ENCODE data around the gene PLD4.

The PLD4 gene

GRCh38 chr14:104953097-104953496 is 28.4 kb downstream of the PLD4 start:
- no peak overlapping the region for H2AFZ ChIP-seq (ENCODE audit: low read length)
- H4K20me1 ChIP-seq (ENCODE audit: insufficient read depth, low read length, poor library complexity, severe bottlenecking): no peaks in the 10 kb centered on the region
- no peak overlapping the region for H3K4me3 ChIP-seq (ENCODE audit: low read length, poor library complexity, severe bottlenecking)
- H3F3A ChIP-seq (ENCODE audit: low read depth): no peaks in the 10 kb centered on the region
- no peaks in the 10 kb centered on the region for H3K36me3 ChIP-seq (ENCODE audit: insufficient read depth, low read length)
- H3K9me3 ChIP-seq (ENCODE audit: insufficient read depth, low read depth, low read length): no peaks in the 10 kb centered on the region
- H3K9me2 ChIP-seq (replicated peaks; ENCODE audit: low read depth, low read length): no peaks in the 10 kb centered on the region
- no peak overlapping the region for H3K9ac ChIP-seq (ENCODE audit: low read depth, low read length, poor library complexity, severe bottlenecking)
- TF ChIP-seq, protein P1, sequence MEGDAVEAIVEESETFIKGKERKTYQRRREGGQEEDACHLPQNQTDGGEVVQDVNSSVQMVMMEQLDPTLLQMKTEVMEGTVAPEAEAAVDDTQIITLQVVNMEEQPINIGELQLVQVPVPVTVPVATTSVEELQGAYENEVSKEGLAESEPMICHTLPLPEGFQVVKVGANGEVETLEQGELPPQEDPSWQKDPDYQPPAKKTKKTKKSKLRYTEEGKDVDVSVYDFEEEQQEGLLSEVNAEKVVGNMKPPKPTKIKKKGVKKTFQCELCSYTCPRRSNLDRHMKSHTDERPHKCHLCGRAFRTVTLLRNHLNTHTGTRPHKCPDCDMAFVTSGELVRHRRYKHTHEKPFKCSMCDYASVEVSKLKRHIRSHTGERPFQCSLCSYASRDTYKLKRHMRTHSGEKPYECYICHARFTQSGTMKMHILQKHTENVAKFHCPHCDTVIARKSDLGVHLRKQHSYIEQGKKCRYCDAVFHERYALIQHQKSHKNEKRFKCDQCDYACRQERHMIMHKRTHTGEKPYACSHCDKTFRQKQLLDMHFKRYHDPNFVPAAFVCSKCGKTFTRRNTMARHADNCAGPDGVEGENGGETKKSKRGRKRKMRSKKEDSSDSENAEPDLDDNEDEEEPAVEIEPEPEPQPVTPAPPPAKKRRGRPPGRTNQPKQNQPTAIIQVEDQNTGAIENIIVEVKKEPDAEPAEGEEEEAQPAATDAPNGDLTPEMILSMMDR (conservative IDR thresholded peaks at IDR 0.05; ENCODE audit: low read length): no peak
- TF ChIP-seq EZH2phosphoT487 (IDR thresholded peaks at IDR 0.05; ENCODE audit: borderline replicate concordance): no peak
- H3K4me1 ChIP-seq (ENCODE audit: insufficient read depth, low read length, poor library complexity, severe bottlenecking): no peaks in the 10 kb centered on the region
- H3K79me2 ChIP-seq (ENCODE audit: insufficient read depth, low read length): no peaks in the 10 kb centered on the region
- H3K4me2 ChIP-seq (ENCODE audit: low read depth, low read length, poor library complexity, severe bottlenecking): no peak overlapping the region
- no peaks in the 10 kb centered on the region for H3K27me3 ChIP-seq (ENCODE audit: insufficient read depth, low read length, poor library complexity, severe bottlenecking)

- H3K9ac ChIP-seq (ENCODE audit: low read depth, low read length, poor library complexity, severe bottlenecking): no peak overlapping the region
- no peaks in the 10 kb centered on the region for H3K79me2 ChIP-seq (ENCODE audit: insufficient read depth, low read length)
- H3K9me3 ChIP-seq (ENCODE audit: insufficient read depth, low read depth, low read length): no peaks in the 10 kb centered on the region
- no peak overlapping the region for H3K4me3 ChIP-seq (ENCODE audit: low read length, poor library complexity, severe bottlenecking)
- H3K4me2 ChIP-seq (ENCODE audit: low read depth, low read length, poor library complexity, severe bottlenecking): no peak overlapping the region
- no peak overlapping the region for H2AFZ ChIP-seq (ENCODE audit: low read length)
- H4K20me1 ChIP-seq (ENCODE audit: insufficient read depth, low read length, poor library complexity, severe bottlenecking): no peaks in the 10 kb centered on the region
- no peaks in the 10 kb centered on the region for H3F3A ChIP-seq (ENCODE audit: low read depth)
- TF ChIP-seq EZH2phosphoT487 (IDR thresholded peaks at IDR 0.05; ENCODE audit: borderline replicate concordance): no peak
- TF ChIP-seq, protein P1 (conservative IDR thresholded peaks at IDR 0.05; ENCODE audit: low read length): no peak
- no peaks in the 10 kb centered on the region for H3K36me3 ChIP-seq (ENCODE audit: insufficient read depth, low read length)
- no peaks in the 10 kb centered on the region for H3K4me1 ChIP-seq (ENCODE audit: insufficient read depth, low read length, poor library complexity, severe bottlenecking)
- no peaks in the 10 kb centered on the region for H3K27me3 ChIP-seq (ENCODE audit: insufficient read depth, low read length, poor library complexity, severe bottlenecking)
- H3K9me2 ChIP-seq (replicated peaks; ENCODE audit: low read depth, low read length): no peaks in the 10 kb centered on the region
These were observed 29.4 kb downstream of the PLD4 start for GRCh38 chr14:104953896-104954656.

DNA sequence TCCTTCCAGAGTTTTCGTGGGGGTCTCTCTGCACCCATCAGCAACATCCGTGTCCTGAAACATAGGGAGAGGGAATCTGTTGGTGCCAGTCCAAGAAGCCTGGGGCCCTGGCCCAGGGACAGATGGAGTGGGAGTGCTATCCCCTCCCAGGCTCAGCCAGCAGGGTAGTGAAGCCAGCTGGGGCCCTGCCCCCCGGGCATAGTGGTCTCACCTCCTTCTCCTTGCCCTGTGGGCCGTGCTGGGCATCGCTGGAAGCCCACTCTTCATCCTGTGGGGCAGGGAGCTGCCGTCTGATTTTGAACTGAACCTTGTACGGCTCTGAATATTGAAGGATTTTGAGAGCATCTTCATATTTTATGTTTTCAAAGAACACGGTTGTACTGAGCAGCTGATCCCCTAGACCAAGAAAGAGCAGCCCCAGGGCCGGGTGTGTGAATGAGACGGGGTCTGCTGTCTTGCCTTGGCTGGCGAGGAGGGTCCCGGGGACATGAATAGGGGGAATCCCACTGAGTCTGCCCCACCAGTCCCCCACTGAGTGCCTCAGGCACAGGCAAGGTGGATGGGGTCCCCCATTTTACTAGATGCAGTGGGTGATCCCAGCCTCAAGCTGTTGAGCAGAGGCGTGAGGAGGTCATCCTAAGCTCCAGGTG is 30.2 kb downstream of the PLD4 start:
- TF ChIP-seq, protein P1 (conservative IDR thresholded peaks at IDR 0.05; ENCODE audit: low read length): no peak
- TF ChIP-seq EZH2phosphoT487 (IDR thresholded peaks at IDR 0.05; ENCODE audit: borderline replicate concordance): no peak
- Histone ChIP-seq H3K9me3 (ENCODE audit: insufficient read depth, low read depth, low read length) (no peaks in the 10 kb centered on the region), H2AFZ (ENCODE audit: low read length) (no peak overlapping the region), H3K27me3 (ENCODE audit: insufficient read depth, low read length, poor library complexity, severe bottlenecking) (no peaks in the 10 kb centered on the region), H3F3A (ENCODE audit: low read depth) (no peaks in the 10 kb centered on the region), H3K79me2 (ENCODE audit: insufficient read depth, low read length) (no peaks in the 10 kb centered on the region), H3K4me3 (ENCODE audit: low read length, poor library complexity, severe bottlenecking) (no peak overlapping the region), H3K36me3 (ENCODE audit: insufficient read depth, low read length) (no peaks in the 10 kb centered on the region), H3K9ac (ENCODE audit: low read depth, low read length, poor library complexity, severe bottlenecking) (no peak overlapping the region), H4K20me1 (ENCODE audit: insufficient read depth, low read length, poor library complexity, severe bottlenecking) (no peaks in the 10 kb centered on the region), H3K4me1 (ENCODE audit: insufficient read depth, low read length, poor library complexity, severe bottlenecking) (no peaks in the 10 kb centered on the region), H3K9me2 (replicated peaks; ENCODE audit: low read depth, low read length) (no peaks in the 10 kb centered on the region), H3K4me2 (ENCODE audit: low read depth, low read length, poor library complexity, severe bottlenecking) (no peak overlapping the region)

Data from Loucy (cell line).